ENCODE measurements around the gene PDLIM1.

Gene PDLIM1

DNA sequence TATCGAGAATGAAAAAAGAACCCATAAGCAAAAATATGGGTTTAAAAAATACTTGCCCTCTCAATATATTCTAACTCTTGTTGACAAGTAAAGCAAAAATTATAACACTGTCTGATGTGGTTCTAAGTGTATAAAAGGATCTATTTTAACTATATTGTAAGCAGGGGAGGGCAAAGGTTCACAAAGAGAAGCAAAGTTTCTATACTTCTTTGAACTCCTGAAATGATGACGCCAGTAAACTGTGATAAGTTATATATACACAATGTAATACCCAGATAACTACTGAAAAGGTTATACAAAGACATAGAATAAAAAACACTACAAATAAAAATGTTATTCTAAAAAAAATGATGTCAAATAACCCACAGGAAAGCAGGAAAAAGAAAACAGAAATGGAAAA, 37.1 kb downstream of the PDLIM1 start:
- no peak overlapping the region for H2AFZ ChIP-seq (ENCODE audit: low read depth, low read length, severe bottlenecking)
- H3K27me3 ChIP-seq (ENCODE audit: low read length) = no peaks in the 10 kb centered on the region
- H4K20me1 ChIP-seq (ENCODE audit: low read depth, low read length) = no peaks in the 10 kb centered on the region
- no peak overlapping the region for H3K4me3 ChIP-seq (ENCODE audit: insufficient read depth, low read length, poor library complexity, severe bottlenecking)
- TF ChIP-seq, protein P1, sequence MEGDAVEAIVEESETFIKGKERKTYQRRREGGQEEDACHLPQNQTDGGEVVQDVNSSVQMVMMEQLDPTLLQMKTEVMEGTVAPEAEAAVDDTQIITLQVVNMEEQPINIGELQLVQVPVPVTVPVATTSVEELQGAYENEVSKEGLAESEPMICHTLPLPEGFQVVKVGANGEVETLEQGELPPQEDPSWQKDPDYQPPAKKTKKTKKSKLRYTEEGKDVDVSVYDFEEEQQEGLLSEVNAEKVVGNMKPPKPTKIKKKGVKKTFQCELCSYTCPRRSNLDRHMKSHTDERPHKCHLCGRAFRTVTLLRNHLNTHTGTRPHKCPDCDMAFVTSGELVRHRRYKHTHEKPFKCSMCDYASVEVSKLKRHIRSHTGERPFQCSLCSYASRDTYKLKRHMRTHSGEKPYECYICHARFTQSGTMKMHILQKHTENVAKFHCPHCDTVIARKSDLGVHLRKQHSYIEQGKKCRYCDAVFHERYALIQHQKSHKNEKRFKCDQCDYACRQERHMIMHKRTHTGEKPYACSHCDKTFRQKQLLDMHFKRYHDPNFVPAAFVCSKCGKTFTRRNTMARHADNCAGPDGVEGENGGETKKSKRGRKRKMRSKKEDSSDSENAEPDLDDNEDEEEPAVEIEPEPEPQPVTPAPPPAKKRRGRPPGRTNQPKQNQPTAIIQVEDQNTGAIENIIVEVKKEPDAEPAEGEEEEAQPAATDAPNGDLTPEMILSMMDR (IDR thresholded peaks at IDR 0.05; ENCODE audit: insufficient read depth, low read length, poor library complexity, severe bottlenecking) = no peak
- no peak for TF ChIP-seq EZH2phosphoT487 (conservative IDR thresholded peaks at IDR 0.05; ENCODE audit: low read length)
- peaks cover 3% of the 10 kb centered on the region; the same call in 1 of the 2 replicates for H3K9me3 ChIP-seq (ENCODE audit: insufficient read depth, low read length)
- H3K9me2 ChIP-seq (replicated peaks; ENCODE audit: insufficient read depth, low read length) = no peaks in the 10 kb centered on the region
- H3K9ac ChIP-seq (ENCODE audit: low read length) = no peak overlapping the region
- H3K4me2 ChIP-seq (ENCODE audit: low read depth, low read length, poor library complexity, severe bottlenecking) = no peak overlapping the region
- H3K27ac ChIP-seq (ENCODE audit: low read depth, low read length) = no peak overlapping the region
- H3K79me2 ChIP-seq (ENCODE audit: insufficient read depth, low read length) = no peaks in the 10 kb centered on the region
- H3K36me3 ChIP-seq (ENCODE audit: low read length) = no peaks in the 10 kb centered on the region
- H3F3A ChIP-seq (ENCODE audit: insufficient read depth) = no peaks in the 10 kb centered on the region

GRCh38 chr10:95253007-95253406, 37.8 kb downstream of the PDLIM1 start:
- no peak overlapping the region for H3K4me2 ChIP-seq (ENCODE audit: low read depth, low read length, poor library complexity, severe bottlenecking)
- H3K9ac ChIP-seq (ENCODE audit: low read length) = no peak overlapping the region
- no peak overlapping the region for H3K4me3 ChIP-seq (ENCODE audit: insufficient read depth, low read length, poor library complexity, severe bottlenecking)
- no peak overlapping the region for H3K27ac ChIP-seq (ENCODE audit: low read depth, low read length)
- no peaks in the 10 kb centered on the region for H4K20me1 ChIP-seq (ENCODE audit: low read depth, low read length)
- no peaks in the 10 kb centered on the region for H3F3A ChIP-seq (ENCODE audit: insufficient read depth)
- peaks cover 3% of the 10 kb centered on the region; the same call in 1 of the 2 replicates for H3K9me3 ChIP-seq (ENCODE audit: insufficient read depth, low read length)
- no peak for TF ChIP-seq EZH2phosphoT487 (conservative IDR thresholded peaks at IDR 0.05; ENCODE audit: low read length)
- TF ChIP-seq, protein P1 (IDR thresholded peaks at IDR 0.05; ENCODE audit: insufficient read depth, low read length, poor library complexity, severe bottlenecking) = no peak
- no peaks in the 10 kb centered on the region for H3K9me2 ChIP-seq (replicated peaks; ENCODE audit: insufficient read depth, low read length)
- H3K27me3 ChIP-seq (ENCODE audit: low read length) = no peaks in the 10 kb centered on the region
- no peaks in the 10 kb centered on the region for H3K79me2 ChIP-seq (ENCODE audit: insufficient read depth, low read length)
- H3K36me3 ChIP-seq (ENCODE audit: low read length) = no peaks in the 10 kb centered on the region
- H2AFZ ChIP-seq (ENCODE audit: low read depth, low read length, severe bottlenecking) = no peak overlapping the region

DNA sequence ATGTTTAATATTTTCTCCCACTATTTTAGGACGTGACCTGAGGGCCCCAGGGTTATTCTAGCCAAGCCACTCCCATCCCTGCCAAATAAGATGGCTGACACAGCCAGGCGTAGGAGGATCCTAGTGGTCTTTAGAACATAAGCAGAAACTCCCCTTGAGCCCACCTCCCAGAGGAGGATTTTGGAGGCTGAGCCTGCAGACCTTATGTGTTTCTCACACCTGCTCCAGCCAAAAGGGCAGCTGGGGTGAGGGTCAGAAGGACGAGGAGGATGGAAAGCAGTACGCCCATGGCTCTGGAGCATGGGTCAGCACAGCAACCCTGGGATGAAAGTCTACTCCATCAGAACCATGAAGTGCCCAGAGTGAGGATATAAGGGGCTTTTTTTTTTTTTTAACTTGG, 39.9 kb downstream of the PDLIM1 start:
- H2AFZ ChIP-seq (ENCODE audit: low read depth, low read length, severe bottlenecking) = no peak overlapping the region
- H3K27ac ChIP-seq (ENCODE audit: low read depth, low read length) = no peak overlapping the region
- H3K9ac ChIP-seq (ENCODE audit: low read length) = no peak overlapping the region
- no peaks in the 10 kb centered on the region for H3K9me2 ChIP-seq (replicated peaks; ENCODE audit: insufficient read depth, low read length)
- H3F3A ChIP-seq (ENCODE audit: insufficient read depth) = no peaks in the 10 kb centered on the region
- H3K9me3 ChIP-seq (ENCODE audit: insufficient read depth, low read length) = no peaks in the 10 kb centered on the region
- H3K4me2 ChIP-seq (ENCODE audit: low read depth, low read length, poor library complexity, severe bottlenecking) = no peak overlapping the region
- no peak for TF ChIP-seq EZH2phosphoT487 (conservative IDR thresholded peaks at IDR 0.05; ENCODE audit: low read length)
- TF ChIP-seq, protein P1 (IDR thresholded peaks at IDR 0.05; ENCODE audit: insufficient read depth, low read length, poor library complexity, severe bottlenecking) = no peak
- no peaks in the 10 kb centered on the region for H3K79me2 ChIP-seq (ENCODE audit: insufficient read depth, low read length)
- H3K36me3 ChIP-seq (ENCODE audit: low read length) = no peaks in the 10 kb centered on the region
- H3K4me3 ChIP-seq (ENCODE audit: insufficient read depth, low read length, poor library complexity, severe bottlenecking) = no peak overlapping the region
- no peaks in the 10 kb centered on the region for H4K20me1 ChIP-seq (ENCODE audit: low read depth, low read length)
- H3K27me3 ChIP-seq (ENCODE audit: low read length) = no peaks in the 10 kb centered on the region
